ENCODE results near the gene IRX4.

IRX4 gene
- total RNA-seq = 0 reads per million in 2 experiments

GRCh38 chr5:1882337-1883119 lies at the start of gene IRX4:
IRX4 (minus strand) TSS chr5:1882925; CDS start chr5:1882647, 278 bp downstream.
- DNase-seq (ENCODE audit: low read depth) = no peak

DNA sequence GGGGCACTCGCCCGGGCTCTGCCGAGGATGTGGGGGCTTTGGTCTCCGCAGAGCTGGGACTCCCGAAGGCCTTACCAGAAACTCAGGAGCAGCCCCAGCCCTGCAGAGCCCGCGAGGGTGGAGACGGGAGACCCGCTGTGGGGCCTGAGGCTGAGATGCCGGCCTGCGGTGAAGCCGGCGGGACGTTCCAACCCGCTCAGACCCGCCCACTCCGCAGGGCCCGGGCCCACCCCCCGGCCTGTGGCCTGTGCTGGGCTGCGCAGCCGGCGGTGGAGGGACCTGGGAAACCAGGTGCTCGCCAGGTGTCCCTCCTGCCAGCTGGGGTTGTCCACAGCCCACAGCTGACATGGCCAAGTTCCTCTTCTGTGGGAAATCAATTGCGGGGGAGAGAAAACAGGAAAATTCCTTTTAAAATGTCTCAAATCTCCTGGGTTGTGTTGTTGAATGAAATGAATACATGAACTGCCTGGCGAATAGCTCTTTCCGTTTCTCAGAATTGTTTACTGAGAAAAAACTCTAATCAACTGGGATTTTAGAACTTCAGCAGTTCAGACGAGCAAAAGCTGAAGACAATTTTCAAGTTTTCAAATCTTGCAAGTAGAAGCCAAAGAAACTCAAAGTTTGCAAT lies 49.0 kb upstream of the IRX4 start:
- no peak for DNase-seq (ENCODE audit: low read depth)

DNA sequence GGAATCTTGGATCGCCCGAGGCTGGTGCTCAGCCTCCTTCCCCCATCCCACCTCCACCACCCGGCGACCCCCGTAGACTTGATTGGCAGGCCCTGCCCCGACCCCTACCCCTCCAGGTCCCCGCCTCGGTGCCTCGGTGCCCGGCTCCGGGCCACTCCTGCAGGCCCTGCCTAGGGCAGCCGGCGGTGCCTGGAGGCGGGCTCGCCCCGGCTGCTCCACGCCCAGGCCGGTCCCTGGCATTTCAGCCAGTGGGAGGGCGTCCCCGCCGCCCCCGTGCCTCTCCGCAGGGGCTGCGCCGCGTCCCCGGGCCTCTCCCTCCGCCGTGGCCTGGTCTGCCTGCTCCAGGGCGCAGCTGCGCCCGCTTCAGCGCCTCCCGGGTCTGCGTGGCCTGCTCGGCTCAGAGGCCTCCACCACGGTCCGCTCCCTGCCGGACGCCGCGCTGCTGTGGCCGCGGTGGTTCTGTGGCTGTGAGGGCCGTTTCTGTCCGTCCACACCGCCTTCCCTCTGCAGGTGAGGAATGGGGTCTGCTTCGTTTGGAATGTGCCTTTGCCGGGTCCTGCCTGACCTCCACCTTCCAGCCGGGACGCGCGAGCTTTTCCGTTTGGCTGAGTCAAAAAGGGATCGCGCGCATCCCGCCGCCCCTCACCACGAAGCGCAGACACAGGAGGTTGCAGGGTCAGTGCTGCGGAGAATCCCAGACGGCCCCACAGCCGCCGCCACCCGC lies 48.3 kb upstream of the IRX4 start:
- no peak for DNase-seq (ENCODE audit: low read depth)

DNA sequence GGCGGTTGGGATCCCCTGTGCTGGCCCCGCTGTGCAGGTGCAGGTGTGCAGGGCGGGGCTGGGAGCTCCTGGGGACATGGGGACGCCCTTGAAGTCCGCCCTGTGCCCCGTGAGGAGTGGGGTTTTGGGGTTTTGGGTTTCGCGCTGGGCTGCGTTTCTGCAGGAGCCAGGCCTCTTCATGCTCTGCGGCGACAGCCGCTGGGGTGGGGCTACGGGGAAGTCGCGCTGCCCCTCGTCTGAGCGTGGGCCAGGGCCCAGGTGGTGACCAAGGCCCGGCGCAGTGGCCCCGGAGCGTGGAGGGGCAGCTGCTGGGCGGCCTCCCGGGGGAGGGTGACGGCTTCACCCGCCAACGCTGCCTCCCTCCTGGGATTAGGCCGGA lies 47.8 kb upstream of the IRX4 start:
- DNase-seq (ENCODE audit: low read depth) = no peak

- no peak for DNase-seq (ENCODE audit: low read depth)
These were observed 46.6 kb upstream of the IRX4 start for GRCh38 chr5:1929108-1929991.

GRCh38 chr5:1926471-1927341 lies 44.0 kb upstream of the IRX4 start:
- no peak for DNase-seq (ENCODE audit: low read depth)

DNA sequence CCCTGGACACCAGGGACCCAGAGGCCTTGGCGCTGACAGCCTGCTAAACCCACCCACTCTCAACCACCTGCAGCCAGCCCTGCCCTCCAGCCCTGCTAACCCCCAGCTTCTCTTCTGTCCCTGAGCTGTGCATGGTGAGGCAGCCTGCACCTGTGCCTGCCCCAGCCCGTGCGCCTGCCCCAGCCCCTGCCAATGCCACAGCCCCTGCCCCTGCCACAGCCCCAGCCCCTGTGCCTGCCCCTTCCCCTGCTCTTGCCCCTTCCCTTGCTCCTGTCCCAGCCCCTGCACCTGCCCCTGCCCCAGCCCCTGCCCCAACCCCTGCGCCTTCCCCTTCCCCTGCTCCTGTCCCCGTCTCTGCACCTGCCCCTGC lies 43.3 kb upstream of the IRX4 start:
- DNase-seq (ENCODE audit: low read depth) = no peak

DNA sequence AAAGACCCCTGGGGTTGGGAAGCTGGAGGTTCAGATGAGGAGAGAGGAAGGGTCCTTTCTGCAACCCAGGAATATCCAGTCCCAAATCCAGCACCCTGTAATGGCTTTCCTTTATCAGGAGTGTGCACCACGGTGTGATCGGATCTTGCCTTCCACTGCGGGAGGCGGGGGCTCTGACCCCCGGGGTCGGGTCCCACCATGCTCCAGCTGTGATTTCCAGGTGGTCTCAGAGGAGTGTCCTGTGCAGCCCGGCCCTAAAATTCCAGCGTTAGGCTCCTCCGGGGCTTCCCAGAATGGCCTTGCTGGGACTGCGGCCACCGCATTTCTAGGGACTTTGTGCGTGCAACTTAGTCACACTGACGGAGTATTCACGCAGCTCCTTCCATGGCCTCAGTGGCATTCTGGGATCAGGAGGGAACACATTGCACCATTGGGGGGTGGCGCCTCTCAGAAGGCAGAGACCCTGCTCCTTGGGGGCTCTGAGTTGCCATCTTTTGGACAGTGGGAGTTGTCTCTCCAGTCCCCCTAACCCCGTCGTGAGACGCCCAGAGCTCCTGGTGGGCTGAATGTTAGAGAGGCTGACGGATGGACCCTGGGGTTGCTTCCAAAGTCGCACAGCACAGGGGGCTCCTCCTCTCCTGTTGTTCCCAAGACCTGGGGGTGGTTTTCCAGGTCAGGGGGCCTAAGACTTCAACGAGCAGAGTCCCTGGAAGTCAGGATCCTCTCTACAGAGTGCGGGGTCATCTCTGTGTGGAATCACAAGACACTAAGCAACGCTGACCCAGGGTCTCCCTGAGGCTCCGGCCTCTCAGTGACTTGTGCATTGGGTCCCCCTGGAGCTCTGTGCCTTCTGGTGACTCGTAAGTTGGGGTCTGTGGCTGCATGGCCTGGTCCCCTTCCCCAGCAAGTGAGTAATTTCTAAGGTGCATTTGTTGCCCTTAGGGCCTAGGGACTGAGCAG lies 42.7 kb upstream of the IRX4 start:
- DNase-seq (ENCODE audit: low read depth) = no peak

DNA sequence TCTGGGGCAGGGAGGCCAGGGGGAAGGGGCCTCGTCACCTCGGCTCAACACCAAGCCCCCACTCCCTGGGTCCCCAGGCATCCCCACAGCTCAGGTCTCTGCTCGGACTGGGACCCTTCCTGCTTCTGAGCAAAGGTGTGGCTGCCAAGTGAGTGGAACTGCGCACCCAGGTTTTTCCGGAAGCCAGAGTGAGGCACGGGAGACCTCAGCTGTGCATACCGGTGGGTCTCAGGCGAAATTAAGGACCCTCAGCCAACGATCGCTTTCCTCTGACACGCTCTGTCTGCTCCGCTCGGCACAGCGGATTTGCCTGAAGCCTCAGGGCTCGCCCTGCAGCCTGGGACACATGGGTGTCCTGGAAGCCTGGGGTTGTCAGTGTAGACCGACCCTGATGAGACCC lies 41.0 kb upstream of the IRX4 start:
- no peak for DNase-seq (ENCODE audit: low read depth)

- no peak for DNase-seq (ENCODE audit: low read depth)
These were observed 40.6 kb upstream of the IRX4 start for GRCh38 chr5:1923341-1923740.

- no peak for DNase-seq (ENCODE audit: low read depth)
These were observed 39.0 kb upstream of the IRX4 start for GRCh38 chr5:1921711-1922110.

DNA sequence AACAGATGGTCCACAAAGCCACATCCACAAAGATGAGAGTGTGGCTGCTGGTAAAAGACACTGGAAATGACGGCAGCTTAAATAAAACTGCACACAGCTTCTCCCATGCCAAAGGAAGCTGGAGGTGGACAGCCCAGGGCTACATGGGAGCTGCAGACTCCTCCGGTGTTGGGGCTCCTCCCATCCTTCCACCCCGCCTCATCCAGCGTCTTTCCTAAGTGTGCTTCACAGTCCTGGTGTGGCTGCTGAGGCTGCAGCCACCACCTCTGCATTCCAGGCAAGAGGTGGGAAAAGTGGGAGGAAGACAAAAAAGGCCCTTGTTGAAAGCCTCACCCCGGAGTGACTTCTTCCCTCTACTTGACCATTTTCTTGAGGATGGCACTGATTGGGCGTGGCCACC lies 37.0 kb upstream of the IRX4 start:
- DNase-seq (ENCODE audit: low read depth) = no peak

GRCh38 chr5:1919209-1919566 lies 36.5 kb upstream of the IRX4 start:
- DNase-seq (ENCODE audit: low read depth) = no peak

GRCh38 chr5:1918488-1919208 lies 35.9 kb upstream of the IRX4 start:
- DNase-seq (ENCODE audit: low read depth) = no peak

DNA sequence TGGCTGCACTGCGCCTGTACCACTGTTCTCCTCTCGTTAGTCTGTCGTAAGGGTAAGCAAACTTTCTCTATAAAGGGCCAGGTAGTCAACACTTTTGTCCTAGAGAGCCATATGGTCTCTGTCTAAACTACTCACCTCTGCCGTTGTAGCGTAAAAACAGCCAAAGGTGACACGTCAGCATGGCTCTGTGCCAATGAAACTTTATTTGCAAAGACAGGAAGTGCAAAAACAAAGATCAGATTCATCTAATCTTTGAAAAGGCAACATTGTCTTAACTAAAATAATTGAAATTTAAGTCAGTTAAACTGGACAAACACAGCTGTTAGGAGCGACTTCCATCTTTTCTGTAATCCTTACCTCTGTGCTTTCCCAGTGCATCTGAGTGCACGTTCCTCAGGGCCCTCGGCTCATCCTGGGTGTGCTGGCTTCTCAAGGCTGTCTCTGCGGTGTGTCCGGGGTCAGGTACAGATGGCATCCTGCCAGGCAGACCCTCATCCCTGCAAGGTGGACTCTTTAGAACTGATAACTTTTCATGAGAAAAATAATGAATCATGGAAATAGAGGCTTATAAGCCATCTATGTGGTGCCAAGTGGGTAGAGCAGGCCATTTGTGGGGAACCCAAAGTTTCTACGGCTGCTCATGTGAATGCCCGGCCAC lies 35.2 kb upstream of the IRX4 start:
- DNase-seq (ENCODE audit: low read depth) = no peak

- no peak for DNase-seq (ENCODE audit: low read depth)
These were observed 33.6 kb upstream of the IRX4 start for GRCh38 chr5:1916041-1917001.

DNA sequence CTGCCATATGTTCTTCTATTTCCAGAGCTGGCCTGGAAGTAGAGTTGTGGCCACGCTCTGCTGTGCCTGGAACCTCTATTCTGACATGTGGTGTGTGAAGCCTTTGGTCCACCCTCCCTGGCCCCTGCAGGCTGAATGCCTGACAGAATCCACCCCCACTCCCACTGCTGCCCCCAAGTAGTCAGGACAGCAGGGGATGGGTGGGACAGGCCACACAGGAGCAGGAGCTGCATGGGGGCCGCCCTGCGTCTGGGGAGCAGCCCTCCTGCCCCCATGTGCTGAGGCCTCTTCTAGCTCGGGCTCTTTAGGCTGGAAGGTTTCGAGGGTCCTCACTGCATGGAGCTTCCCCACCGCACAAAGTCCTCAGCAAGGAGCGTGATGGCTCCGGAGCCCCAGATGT lies 32.6 kb upstream of the IRX4 start:
- no peak for DNase-seq (ENCODE audit: low read depth)

GRCh38 chr5:1914471-1914870 lies 31.7 kb upstream of the IRX4 start:
- no peak for DNase-seq (ENCODE audit: low read depth)

Measured in T follicular helper cell (primary cell).